Stimulated activated CD4-positive, alpha-beta T cell treated with anti-CD3 and anti-CD28 coated beads, Interleukin-4, amount 100 ng/mL, for 4 hours (primary cell): ENCODE results near the gene SHANK1.

ENCODE experiments used
- DNase-seq, 2 experiments: peaks; one replicate each; pipeline ENCODE4 v3.0.0-alpha.2; 2020

SHANK1 gene

GRCh38 chr19:50679177-50680125 lies 40.2 kb downstream of the SHANK1 start:
- DNase-seq: peak; percentile 68 to 71

- DNase-seq: no peak
Measured at GRCh38 chr19:50678323-50678722, 41.3 kb downstream of the SHANK1 start.

GRCh38 chr19:50677636-50678035 lies 42.0 kb downstream of the SHANK1 start:
- no peak for DNase-seq

- no peak for DNase-seq
Measured at GRCh38 chr19:50676625-50677197, 42.9 kb downstream of the SHANK1 start.

- DNase-seq: no peak
Measured at GRCh38 chr19:50673118-50673517, 46.5 kb downstream of the SHANK1 start.

GRCh38 chr19:50670102-50670380 lies 49.6 kb downstream of the SHANK1 start:
- DNase-seq: no peak

GRCh38 chr19:50669302-50670101 lies 50.1 kb downstream of the SHANK1 start:
- DNase-seq: peak in 1 of 2 experiments; percentile 35

- DNase-seq: no peak
Measured at GRCh38 chr19:50668879-50669278, 50.7 kb downstream of the SHANK1 start.

- no peak for DNase-seq
Measured at GRCh38 chr19:50668416-50668815, 51.2 kb downstream of the SHANK1 start.

- no peak for DNase-seq
Measured at GRCh38 chr19:50667759-50668231, 51.8 kb downstream of the SHANK1 start.

GRCh38 chr19:50667177-50667758 lies 52.3 kb downstream of the SHANK1 start:
- DNase-seq: no peak

- no peak for DNase-seq
Measured at GRCh38 chr19:50666346-50667176, 53.0 kb downstream of the SHANK1 start.

GRCh38 chr19:50664204-50664603 lies 55.4 kb downstream of the SHANK1 start:
- no peak for DNase-seq

GRCh38 chr19:50663482-50663790 lies 56.2 kb downstream of the SHANK1 start:
- no peak for DNase-seq

- no peak for DNase-seq
Measured at GRCh38 chr19:50662651-50663481, 56.7 kb downstream of the SHANK1 start.

- no peak for DNase-seq
Measured at GRCh38 chr19:50661766-50662650, 57.6 kb downstream of the SHANK1 start.

GRCh38 chr19:50661023-50661422 lies 58.6 kb downstream of the SHANK1 start:
- no peak for DNase-seq

- no peak for DNase-seq
Measured at GRCh38 chr19:50660088-50660366, 59.6 kb downstream of the SHANK1 start.

GRCh38 chr19:50659318-50660087 lies 60.1 kb downstream of the SHANK1 start:
- DNase-seq: no peak
